ENCODE data around the gene OLFML2A. TPM values are rescaled to one million over a fixed set of nuclear protein-coding genes. Genes with fewer than 3 reads are reported as not detected.

The OLFML2A gene
- total RNA-seq, 2 donors from 2014 or later, result 19.4 to 24.6 TPM

DNA sequence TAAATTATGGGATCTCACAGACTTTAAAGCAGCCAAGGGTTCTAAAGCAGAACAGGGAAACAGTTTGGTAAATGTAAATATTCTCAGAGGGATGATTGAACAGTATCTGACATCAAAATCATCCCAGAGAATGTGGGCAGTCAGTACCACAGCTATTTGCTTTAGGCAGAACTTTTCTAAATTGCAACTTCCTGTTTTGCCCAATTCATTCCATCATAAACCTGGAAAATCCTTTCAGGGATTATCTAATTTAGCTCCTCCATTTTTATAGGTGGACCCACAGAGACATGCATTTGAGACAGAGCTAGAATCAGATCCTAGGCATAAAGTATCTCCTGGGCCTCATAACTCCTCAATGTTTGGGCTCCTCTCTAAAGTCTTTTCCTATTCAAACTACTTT lies 18.2 kb upstream of the OLFML2A start:
- intact Hi-C loops (cut with DNase I), result no loop called here
- DNase-seq (no peak), ATAC-seq (no peak)

DNA sequence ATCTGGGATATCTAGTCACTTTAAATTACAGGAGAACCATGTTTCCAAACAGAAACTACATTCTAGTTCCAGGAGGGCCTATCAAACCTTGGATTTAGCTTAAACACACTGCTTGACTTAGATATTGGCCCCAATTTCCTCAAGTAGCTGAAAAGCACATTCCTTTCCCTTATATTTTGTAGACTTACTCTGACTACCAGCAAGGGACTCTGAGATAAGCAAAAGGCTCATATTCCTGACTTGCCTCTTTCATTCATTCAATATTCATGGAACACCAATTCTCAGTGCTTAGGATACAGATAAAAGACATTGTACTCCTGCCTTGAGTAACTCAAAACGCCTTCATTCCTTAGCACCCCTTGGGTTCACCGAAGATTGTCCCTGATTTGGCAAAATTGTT lies 17.6 kb upstream of the OLFML2A start:
- no peak for ATAC-seq
- DNase-seq, result no peak
- intact Hi-C loops (cut with DNase I), result no loop called here

DNA sequence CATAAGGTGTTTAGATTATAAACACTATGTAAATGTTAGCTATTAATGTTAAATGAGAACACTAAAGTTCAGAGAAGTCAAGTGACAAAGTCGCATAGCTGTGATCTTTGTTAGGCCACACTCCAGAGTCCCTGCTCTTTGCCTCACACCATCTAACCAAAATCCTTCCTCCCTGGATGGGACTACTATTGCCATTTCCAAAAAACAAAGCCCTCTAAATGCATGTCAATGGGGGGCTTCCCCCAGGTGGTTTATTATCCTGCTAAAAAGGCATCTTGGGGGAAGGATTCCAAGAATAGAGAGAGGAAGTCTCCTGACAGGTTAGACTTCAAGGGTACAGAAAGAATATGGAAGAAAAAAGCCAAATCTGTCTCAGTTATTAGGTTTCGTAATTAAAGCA lies 16.2 kb upstream of the OLFML2A start:
- ATAC-seq, result no peak
- no peak for DNase-seq
- intact Hi-C loops (cut with DNase I), result no loop called here

DNA sequence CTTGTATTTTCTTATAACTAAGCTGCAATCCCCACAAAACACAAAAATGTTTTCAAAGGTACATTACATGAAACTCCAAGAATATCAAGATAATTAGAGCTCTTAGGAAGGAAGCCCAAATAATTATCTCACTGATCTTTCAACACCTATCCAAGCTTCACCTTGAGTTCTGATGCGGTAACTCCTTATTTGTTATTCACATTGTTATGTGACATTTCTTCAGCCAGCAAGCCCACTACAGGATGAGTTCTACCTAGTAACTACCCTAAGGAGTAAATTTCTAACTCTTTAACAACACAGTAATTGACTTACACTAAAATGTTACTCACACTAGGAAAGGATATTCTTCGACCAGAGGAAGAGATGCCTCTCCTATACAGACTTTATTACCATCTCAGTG lies 15.7 kb upstream of the OLFML2A start:
- intact Hi-C loops (cut with DNase I), result no loop called here
- no peak for DNase-seq

DNA sequence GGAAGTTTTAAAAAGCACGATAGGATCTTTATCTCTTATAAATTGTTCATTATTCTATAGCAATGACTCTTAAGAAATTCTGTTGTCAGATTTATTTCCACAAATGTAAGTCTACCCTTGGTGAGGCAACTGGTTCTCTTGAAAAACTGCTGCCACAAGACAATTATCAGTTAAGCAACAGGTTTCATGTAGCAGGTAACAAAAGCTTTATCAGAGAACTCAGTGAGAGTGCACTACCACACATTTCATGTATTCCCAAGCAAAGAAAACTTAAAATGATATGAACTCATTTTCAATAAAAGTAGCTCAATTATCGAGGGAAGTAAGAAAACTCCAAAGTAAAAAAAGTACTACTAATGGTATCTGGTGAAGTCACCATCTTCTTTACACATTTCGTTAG lies 15.2 kb upstream of the OLFML2A start:
- DNase-seq, result no peak
- ATAC-seq, result no peak
- intact Hi-C loops (cut with DNase I), result no loop called here

More for the DNA sequence above, 15.7 kb upstream of the OLFML2A start:
- ATAC-seq, result no peak

DNA sequence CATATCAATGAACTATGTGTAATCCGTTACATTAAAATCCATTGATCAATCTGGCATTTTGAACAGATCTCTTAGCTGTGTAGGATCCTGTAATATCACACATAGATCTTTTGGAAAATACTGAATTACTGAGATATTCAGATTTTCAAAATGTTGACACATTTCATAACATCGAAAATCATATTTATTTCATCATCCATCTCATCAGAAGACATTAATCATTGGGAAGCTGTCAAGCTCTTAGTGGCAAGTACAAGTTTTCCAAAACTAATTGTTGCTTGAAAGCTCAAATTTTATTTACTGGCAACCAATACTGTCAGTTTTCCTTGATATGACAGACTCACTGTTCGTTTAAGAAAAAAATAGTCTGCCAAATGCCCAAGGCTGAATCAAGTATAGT lies 14.3 kb upstream of the OLFML2A start:
- ATAC-seq (no peak), DNase-seq (no peak)
- intact Hi-C loops (cut with DNase I), result no loop called here

DNA sequence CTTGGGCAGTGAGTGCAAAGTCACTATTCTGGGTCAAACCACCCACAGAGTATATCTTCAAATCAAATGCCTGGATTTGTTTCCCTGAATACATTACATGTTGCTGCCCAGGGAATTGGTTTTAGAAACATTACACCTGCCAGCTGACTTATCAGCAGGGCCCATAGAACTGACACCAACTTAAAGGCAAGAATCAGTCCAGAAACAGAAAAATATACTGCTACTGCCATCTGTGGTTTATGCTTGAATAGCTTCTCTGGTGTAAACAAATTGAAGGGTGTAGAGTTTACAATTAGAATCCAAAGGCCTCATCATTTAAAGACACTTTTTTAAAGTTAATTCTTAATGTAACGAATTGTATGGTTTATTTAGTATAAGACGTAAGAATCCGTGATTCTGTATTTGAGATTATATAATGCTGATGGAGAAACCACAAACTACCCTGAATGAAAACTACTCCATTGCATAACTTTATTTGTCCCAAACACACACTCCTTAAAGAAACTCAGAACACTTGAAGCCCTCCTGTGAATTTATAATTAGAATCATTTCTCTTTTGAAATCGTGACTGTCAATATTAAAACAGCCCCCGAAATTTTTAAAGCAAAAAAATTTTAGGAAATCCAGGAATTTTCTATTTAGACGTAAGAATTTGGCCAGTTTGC lies 12.0 kb upstream of the OLFML2A start:
- DNase-seq, result no peak
- ATAC-seq, result no peak
- intact Hi-C loops (cut with DNase I), result no loop called here

DNA sequence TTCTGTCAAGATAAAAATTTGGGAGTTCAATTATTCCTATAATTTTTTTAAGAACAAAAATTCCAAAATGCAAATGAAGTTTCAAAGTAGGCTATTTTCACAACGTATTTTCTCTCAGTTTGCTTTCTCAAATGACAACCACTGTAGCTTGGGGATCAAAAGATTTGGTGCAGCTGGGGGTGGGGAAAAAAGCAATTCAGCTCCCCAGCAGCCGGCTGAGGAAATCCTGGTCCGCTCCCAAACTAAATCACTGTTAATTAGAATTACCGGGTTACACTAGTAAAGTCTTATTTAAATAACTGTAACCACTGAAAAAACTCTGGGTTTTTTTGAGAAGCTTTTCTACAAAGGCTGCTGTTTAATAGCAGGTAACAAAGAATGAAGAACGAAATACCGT lies 11.5 kb upstream of the OLFML2A start:
- no peak for DNase-seq
- ATAC-seq, result no peak
- intact Hi-C loops (cut with DNase I), result no loop called here

DNA sequence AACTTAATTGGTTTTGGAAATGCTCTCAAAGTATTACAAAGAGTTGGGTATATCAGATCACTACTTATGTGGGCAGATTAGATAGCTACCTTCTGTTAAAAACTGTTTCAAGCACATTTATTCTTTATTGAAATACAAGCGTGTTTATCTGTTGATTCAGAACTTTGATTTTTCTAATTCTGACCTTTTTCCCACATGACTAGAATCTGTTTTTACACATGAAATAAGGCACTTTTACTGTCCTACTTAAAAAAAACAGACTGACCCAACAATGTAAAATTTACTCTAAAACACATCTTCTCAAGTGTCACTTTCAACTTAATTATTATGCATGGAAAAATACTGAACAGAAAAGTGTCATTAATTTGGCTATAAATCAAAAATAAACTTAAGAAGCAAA lies 10.6 kb upstream of the OLFML2A start:
- ATAC-seq, result no peak
- intact Hi-C loops (cut with DNase I), result no loop called here
- DNase-seq, result no peak

DNA sequence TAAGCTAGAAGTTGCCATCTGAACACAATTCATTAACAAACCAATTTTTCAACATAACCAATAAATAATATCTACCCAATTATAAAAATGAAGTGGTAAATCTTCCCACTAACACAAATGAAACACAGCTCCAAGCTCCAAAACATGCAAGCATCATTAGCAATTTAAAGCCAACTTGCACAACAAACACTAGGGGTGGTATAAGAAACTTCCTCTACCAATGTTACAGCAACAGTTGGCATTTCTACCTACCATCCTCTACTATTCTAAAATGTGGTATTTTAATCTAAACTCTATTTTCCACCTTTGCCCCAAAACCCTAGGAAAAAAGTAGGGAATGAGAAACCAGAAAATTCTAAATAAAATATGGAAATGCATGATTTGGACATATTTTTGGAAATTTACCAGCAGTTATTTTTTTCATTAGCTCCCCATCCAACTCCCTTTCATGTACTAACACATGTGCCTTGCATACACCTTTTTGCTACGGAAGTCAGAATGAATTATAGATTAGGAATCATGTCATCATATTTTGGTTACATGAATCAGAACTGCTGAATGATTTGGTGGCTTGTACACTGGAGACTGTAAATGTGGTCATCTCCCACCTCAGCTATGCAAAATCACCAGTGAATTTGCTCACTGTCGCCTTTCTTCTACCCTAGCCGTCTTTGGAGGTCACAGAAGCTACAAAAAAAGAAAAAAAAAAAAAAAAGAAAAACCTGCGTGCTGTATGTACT lies 9.9 kb upstream of the OLFML2A start:
- intact Hi-C loops (cut with DNase I), result no loop called here
- ATAC-seq (no peak), DNase-seq (no peak)

DNA sequence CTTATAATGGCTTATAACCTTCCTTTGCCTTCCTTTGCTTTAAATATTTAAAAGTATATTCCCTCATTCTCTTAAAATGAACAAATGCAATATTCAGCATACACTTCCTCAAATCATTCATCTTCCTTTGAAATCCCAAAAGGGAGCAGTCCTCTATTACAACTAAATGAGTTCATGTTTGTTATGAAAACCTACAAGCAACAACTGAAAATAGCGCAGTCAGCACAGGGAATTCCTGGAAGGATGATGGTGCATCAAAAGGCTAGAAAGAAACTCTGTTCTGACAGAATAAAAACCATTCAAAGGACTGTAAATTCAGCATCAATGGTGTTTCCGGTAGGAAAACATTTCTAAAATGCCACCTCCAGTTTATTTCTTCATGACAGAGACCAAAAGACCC lies 9.1 kb upstream of the OLFML2A start:
- intact Hi-C loops (cut with DNase I), result no loop called here
- DNase-seq, result no peak
- no peak for ATAC-seq

DNA sequence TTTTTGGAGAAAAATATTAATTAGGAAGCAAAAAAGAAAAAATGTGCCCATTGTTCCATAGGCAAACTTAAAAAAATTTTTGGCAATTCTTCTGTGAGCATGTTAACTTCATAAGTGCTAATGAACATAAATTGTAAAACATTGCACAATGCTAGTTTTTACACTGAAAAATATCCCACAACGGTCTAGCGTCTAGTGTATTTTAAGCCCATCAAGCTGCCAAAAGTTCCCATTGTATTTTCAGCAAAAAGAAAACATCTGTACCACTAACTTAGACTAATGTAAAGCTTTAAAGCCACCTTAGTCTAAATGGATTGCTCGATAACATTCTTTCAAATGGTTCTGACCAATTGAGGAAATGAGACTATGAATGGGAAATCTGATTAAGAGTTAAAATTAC lies 8.6 kb upstream of the OLFML2A start:
- intact Hi-C loops (cut with DNase I), result no loop called here
- ATAC-seq, result no peak
- DNase-seq, result no peak

DNA sequence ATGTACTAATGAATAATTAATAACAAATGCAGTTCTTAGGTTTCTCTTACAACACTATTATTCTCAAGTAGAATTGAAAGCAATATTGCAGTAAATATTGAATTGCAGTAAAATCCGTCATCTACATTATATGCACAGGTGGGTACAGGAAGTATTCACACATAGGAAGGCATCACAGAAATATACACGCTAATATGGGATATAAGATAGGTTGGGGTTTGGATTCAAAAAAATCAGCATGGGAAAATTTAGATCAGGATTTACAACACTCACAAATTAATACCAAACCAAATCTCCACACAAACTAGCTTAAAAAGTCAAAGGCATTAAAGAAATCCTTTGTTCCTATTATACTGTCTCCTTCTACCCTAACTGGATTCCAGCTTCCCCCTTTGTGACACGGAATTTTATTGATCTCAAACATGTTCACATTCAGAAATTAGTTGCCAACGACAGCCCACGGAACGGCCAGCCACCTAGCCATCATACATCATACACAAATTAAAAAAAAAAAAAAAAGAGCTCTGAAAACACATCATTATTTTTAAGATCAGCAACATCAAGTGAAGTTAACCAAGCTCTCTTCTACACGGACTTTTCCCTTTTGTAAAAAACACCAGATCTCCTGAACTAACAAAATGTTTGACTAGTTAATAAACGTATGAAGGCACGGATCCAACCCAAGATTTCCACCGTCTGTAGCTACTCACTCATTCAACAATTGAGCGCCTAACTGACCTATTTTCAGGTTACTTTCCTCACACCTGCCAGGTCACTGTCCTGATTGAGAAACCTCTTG lies 8.0 kb upstream of the OLFML2A start:
- no peak for ATAC-seq
- intact Hi-C loops (cut with DNase I), result no loop called here
- no peak for DNase-seq

DNA sequence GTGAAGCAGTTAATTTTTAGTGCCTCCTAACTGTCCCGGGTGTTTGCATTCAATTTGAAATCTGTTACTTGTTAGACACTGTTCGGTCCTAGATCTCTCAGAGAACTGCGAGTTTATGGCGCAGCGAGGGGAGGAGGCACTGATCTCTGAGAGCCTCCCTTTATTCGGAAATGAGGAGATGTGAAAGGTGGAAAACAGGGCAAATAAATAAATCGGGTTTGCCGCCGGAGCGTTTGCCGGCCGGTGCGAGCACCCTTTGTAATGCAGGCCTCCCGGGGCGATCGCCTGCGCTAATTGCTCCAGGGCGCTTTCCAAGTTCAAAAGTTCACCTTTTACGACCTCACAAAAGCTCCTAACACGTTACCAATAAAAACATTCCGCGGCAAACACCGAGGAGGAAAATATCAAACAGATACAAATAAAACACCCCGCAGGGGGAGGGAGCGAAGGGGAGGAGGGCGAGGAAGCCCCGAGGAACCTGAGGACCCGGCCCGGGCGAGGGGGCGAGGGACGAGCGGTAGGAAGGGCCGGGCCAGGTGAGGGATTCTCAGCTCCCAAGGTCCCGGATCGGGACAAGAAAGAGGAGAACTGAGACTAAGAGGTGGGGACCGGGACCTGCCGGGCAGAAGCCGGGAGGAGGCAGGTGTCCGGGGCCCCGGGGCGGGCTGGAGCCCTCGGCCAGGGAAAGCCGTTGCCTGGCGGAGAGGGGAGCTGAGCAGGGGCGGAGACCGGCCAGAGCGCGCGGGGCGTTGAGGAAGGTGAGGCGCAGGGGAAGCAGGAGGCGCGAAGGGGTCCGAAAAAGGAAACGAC lies 7.2 kb upstream of the OLFML2A start:
- intact Hi-C loops (cut with DNase I), result loop anchor here (10.0 kb wide), 1 partner anchor 605 kb away; no protein-coding TSS in a partner anchor
- ATAC-seq (no peak), DNase-seq (no peak)

DNA sequence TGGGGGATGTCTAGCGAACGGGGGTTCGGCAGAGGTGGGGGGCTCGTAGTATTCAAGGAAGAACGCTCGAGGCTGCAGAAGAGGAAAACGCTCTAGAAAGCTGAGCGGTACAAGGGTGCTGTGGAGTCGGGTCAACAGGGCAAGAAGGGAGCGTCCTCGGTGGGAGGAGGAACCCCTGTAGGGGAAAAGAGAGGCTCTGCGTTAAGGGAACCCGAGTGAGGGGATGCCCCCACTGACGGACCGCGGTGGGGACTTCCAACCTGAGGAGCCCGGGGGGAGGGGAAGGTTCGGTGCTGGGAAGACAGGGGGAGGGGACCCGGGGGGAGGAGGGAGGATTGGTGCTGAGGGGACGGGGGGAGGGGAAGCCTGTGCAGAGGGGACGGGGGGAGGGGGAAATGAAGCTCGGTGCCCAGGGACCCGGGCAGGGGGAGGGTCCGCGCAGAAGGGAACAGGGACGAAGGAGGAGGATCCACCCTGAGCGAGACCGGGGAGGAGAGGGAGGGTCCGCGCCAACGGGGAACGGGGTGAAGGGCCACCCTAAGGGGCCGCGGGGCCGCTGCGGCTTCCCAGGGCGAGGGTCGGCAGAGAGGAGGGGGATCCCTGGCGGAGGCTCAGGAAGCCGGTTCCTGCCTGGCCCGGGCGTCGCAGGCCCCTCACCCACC lies 6.4 kb upstream of the OLFML2A start:
- intact Hi-C loops (cut with DNase I), result loop anchor here (10.0 kb wide), 1 partner anchor 604 kb away; no protein-coding TSS in a partner anchor
- ATAC-seq, result peak; percentile 2 to 4
- DNase-seq, result no peak

DNA sequence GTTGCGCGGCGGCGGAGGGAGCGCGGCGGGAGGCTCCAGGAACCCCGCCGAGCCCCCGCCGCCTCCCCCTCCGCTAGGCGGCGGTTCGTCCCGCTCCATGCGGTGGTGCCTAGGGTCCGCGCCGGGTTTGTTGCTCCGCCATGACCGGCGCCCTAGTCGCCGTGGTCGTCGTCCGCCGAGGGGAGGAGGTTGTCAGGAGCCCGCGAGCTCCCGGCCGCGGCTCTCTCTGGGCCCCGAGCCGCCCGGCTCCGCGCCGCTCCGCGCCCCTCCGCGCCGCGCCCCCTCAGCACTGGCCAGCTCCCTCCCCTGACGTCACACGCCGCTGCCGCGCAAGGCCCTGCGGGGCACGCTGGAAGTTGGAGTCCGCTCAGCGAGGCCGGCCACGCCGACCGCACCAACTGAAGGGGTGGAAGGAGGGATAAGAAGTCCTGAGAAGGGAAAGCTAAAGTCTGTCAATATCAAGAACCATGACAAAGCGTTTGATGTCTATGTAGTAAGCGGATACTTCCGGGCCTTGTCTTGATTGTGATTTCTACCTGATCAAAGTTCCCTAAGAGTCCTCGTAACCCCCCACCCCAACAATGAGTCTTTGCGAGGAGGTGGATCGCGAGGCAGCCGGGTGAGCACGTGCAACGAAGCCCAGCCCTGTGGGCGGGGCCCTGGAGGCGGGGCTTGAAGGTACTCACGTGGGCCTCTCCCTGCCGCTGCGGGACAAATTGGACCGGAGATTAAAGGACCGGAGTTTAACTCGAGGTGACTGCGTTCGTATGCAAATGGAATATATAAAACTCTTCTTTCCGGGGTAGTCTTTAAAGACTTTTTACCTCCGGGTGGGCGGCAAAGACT lies 5.7 kb upstream of the OLFML2A start, which contains the start of gene NR6A1:
Gene NR6A1, minus strand, starts transcription at position 291 of the 846 bp plus-strand sequence.
- DNase-seq, result peak; percentile 97
- intact Hi-C loops (cut with DNase I), result loop anchor here (10.0 kb wide), 1 partner anchor 604 kb away; no protein-coding TSS in a partner anchor
- peak; percentile 95 to 96 for ATAC-seq

DNA sequence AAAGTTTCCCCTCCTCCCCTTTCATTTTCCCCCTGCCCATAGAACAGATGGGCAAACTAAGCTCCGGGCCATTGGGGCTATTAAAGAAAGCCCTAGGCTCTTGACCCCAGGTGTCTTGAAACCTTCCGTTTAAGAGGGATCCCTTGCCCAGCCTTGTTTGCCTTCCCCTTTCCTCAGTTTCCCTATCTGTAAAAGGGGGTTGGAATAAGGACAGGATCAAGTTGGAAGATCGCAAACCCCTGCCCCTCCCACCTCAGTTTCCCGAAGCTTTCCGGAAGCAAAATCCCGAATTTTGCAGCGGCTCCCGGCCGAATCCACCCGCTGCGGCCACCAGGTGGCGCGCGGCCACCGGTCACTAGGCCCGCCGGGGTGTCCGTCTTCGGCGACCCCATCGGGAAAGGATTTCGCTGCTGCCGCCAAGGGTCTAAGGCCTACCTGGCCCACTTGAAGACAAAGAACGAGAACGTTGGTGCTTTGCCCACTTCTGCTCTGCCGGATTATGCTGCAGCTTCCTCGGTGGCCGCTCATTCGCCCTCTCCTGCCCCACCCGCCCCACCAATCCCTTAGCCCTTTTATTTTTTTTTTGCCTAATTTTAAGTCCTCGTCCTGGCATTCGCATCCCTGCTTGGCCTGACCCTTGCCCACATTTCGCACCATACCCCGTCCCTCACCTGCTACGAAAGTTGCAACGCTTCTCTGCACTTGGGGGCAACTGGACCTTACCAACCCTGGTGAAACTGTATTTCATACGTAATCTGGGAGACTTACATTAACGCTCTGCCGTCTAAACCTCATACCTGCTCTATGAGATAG lies 4.9 kb upstream of the OLFML2A start:
- ATAC-seq, result peak; percentile 21 to 37
- intact Hi-C loops (cut with DNase I), result loop anchor here (2.0 to 10.0 kb wide), 2 partner anchors 81 to 603 kb away; partner anchors contain the start of gene WDR38 (in 1 of the 2)
- peak; percentile 72 for DNase-seq
